GM10847 (cell line): ENCODE data around the gene EEF2K.

Experiments
- POLR2A ChIP-seq: IDR thresholded peaks from 2 replicates; pipeline ENCODE4 v1.6.1; 2011; ENCODE audit not compliant: insufficient read length; ENCODE audit errors: extremely low read depth

The EEF2K gene

GRCh38 chr16:22184615-22184968, 21.5 kb upstream of the EEF2K start:
- no peak for TF ChIP-seq POLR2A

GRCh38 chr16:22186517-22186916, 19.6 kb upstream of the EEF2K start:
- no peak for TF ChIP-seq POLR2A

- TF ChIP-seq POLR2A: no peak
These were observed 17.8 kb upstream of the EEF2K start for GRCh38 chr16:22188267-22188594.

GRCh38 chr16:22188595-22189442, 17.3 kb upstream of the EEF2K start:
- no peak for TF ChIP-seq POLR2A

GRCh38 chr16:22189473-22190080, 16.5 kb upstream of the EEF2K start:
- no peak for TF ChIP-seq POLR2A

GRCh38 chr16:22190081-22190775, 15.8 kb upstream of the EEF2K start:
- TF ChIP-seq POLR2A: peak; percentile 59

- TF ChIP-seq POLR2A: peak; percentile 68
These were observed 15.1 kb upstream of the EEF2K start for GRCh38 chr16:22190776-22191531.

GRCh38 chr16:22191532-22192260, 14.4 kb upstream of the EEF2K start:
- TF ChIP-seq POLR2A: no peak

- no peak for TF ChIP-seq POLR2A
These were observed 13.6 kb upstream of the EEF2K start for GRCh38 chr16:22192261-22193062.

GRCh38 chr16:22193063-22193411, 13.0 kb upstream of the EEF2K start:
- no peak for TF ChIP-seq POLR2A

GRCh38 chr16:22194707-22195444, 11.2 kb upstream of the EEF2K start:
- no peak for TF ChIP-seq POLR2A

- TF ChIP-seq POLR2A: no peak
These were observed 10.7 kb upstream of the EEF2K start for GRCh38 chr16:22195445-22195694.

- peak; percentile 46 for TF ChIP-seq POLR2A
These were observed 10.2 kb upstream of the EEF2K start for GRCh38 chr16:22195695-22196558.
